NCI-H2107 (cell line): ENCODE data around the gene PAPOLG.
"Not testable (repeated sequence)": the region's sequence is repeated elsewhere in the genome, so short reads cannot be mapped to it uniquely, and the experiment has no call there.

Source experiments
- DNase-seq: peaks from one replicate; lab custom pipeline; 2025; lab: John Stamatoyannopoulos, UW

Gene PAPOLG

GRCh38 chr2:60823694-60824305 lies 67.7 kb downstream of the PAPOLG start:
- no peak for DNase-seq

- no peak for DNase-seq
These were observed 69.6 kb downstream of the PAPOLG start for GRCh38 chr2:60825666-60826065.

- no peak for DNase-seq
These were observed 70.0 kb downstream of the PAPOLG start for GRCh38 chr2:60826111-60826510.

DNA sequence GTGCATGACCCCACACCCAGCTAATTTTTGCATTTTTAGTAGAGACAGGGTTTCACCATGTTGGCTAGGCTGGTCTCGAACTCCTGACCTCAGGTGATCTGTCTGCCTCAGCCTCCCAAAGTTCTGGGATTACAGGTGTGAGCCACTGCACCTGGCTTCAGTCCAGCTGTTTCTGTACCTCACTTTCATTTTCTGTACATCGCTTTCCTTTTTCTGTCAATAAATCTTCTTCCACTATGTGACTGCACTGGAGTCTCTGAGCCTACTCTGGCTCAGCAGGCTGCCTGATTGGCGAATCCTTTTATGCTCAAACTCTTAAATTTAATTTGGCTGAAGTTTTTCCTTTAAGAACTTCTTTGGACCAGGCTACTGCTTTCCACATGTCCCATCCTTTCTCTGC lies 70.8 kb downstream of the PAPOLG start:
- not testable (repeated sequence) for DNase-seq

DNA sequence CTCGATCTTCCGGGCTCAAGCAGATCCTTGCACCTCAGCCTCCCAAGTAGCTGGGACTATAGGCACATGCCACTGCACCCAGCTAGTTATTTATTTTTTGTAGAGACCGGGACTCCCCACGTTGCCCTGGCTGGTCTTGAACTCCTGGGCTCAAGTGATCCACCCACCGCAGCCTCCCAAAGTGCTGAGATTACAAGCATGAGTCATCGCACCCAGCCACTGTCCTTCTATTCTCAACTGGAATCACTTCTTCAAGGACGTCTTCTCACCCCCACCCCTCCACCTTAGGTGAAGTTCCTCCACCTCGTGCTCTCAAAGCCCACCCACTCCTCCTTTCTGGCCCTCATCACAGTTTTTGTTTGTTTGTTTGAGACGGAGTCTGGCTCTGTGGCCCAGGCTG lies 71.3 kb downstream of the PAPOLG start:
- DNase-seq, result no peak

- no peak for DNase-seq
These were observed 74.9 kb downstream of the PAPOLG start for GRCh38 chr2:60830991-60831390.

DNA sequence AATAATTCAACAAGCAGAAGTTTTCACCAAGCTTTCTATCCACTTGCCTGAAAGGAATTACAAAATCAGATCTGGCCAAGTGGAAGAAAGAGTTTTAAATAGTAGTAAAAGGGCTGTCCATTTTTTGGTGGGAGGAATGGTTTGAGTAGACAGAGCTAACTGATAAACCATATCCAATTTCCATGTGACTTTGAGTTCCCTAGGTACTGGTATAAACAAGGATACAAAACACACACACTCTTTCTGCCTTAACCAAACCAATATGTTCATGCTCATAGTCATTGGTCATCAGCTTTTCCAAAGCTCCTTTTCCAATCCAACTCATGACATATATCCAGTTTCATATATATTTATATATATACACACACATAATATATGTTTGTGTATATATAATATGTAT lies 75.9 kb downstream of the PAPOLG start:
- DNase-seq, result no peak

- DNase-seq, result no peak
These were observed 76.6 kb downstream of the PAPOLG start for GRCh38 chr2:60832621-60833020.

DNA sequence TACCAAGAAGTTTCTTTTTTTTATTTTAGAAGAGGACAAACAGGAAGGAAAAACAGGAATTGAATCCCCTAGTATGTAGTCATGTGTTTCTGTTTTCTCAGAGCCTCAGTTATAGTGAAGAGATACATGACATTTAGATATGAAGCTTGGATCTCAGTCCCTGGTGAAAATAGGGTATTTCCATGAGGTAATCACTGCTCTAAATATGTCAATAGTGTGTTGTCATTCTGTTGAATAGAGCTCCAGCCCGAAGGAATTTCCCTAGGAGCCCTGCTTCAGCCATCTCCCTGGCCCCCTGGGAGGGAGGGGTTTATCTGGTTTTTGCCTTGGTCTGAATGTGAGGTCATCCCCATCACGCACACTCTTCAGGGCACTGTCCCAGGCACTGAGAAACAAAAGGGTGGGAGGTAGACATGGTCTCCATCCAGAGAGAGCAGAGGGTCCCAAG lies 78.2 kb downstream of the PAPOLG start:
- no peak for DNase-seq

GRCh38 chr2:60836491-60836890 lies 80.4 kb downstream of the PAPOLG start:
- no peak for DNase-seq

GRCh38 chr2:60837123-60837522 lies 81.1 kb downstream of the PAPOLG start:
- no peak for DNase-seq

GRCh38 chr2:60838481-60838880 lies 82.4 kb downstream of the PAPOLG start:
- no peak for DNase-seq

DNA sequence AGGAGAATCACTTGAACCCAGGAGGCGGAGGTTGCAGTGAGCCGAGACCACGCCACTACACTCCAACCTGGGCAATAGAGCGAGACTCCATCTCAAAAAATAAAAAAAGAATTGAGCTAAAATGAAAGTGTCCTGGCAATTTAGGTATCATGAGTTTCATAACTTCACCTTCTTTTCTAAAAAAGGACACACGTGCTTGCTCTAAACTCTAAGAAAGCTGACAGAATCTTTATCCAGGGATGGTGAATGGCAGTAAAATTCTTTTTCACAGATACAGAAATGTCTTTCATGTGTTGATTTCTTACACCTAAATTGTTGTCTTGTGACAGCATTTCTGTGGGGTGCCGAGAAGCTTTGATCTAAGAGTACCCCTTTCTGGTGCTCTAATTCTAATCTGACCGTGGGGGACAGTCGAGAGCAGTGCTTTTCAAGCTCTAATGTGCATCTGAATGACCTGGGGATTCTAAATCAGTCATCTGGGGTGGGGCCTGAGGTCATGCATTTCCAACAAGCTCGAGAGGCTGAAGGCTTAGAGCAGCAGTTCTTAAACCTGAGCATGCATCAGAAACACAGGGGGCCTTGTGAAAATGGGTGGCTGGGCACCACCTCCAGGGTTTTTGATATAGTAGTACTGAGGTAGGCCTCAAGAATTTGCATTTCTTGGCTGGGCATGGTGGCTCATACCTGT lies 83.2 kb downstream of the PAPOLG start:
- no peak for DNase-seq

GRCh38 chr2:60840880-60841279 lies 84.8 kb downstream of the PAPOLG start:
- DNase-seq, result peak; percentile 62

DNA sequence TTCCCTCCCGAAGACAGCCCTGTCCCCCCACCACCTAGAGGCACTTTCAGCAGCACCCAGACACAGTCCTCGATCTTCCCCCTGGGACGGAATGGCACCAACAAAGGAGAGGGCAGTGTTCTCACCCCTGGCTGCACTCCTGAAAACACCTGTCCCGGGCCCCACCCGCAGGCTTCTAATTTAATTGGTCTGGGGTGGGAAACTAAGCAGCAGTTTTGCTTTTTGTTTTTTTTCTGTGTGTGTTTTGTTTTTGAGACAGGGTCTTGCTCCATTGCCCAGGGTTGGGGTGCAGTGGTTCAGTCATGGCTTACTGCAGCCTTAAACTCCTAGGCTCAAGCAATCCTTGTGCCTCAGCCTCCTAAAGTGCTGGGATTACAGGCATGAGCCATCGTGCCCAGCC lies 86.9 kb downstream of the PAPOLG start:
- no peak for DNase-seq

DNA sequence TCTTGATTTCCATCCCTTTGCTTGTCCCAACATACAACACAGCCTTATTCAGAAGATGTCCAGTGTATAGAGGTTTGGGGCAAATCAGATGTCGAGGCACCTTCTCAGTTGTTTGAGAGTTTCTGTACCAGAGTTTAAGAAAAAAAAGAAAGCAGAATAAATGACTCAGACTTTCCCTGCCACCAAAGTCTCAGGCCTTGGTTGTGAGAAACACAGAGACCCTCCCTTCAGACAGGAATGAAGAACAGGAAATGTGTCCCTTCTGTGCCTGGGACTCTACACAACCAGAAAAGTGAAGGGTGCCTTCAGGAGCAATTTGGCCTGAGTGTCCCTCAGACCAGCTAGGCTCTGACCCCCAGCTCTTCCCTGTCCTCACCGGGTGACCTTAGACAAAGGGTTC lies 88.0 kb downstream of the PAPOLG start:
- DNase-seq, result no peak

DNA sequence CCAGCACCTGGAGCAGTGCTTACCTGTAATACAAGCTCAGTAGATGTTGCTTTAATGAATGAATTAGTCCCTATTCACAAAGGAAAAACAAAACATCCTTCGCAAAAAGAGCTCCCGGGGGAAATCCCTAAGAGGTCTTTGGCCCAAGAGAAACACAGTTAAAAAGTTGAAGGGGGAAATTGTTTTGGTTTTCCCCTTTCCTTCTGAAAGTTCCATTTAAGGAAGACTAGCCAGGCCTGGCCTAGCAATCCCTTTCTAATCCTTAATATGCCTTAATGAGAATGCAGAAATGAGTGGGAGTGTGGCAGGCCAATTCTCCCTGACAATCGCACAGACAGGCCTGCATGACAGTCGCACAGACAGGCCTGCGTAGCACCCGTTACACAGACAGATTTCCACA lies 91.8 kb downstream of the PAPOLG start:
- DNase-seq, result no peak
